Urinary bladder (tissue), 4 donors: ENCODE data around the gene PPP3R2. TPM values are rescaled to one million over a fixed set of nuclear protein-coding genes. Genes with fewer than 3 reads are reported as not detected.

Experiments
- DNase-seq: peaks from one replicate; pipeline ENCODE4 v3.0.0-alpha.2; 2015; ENCODE audit errors: extremely low spot score
- H3K27ac ChIP-seq: one replicate; pipeline ENCODE4 v1.5.1; 2013; ENCODE audit warnings: low read depth, mild to moderate bottlenecking, moderate library complexity
- H3K36me3 ChIP-seq: one replicate; pipeline ENCODE4 v1.6.1; 2013; ENCODE audit warnings: mild to moderate bottlenecking, moderate library complexity; ENCODE audit not compliant: insufficient read depth
- H3K4me1 ChIP-seq: one replicate; pipeline ENCODE4 v1.6.1; 2013; ENCODE audit warnings: mild to moderate bottlenecking, moderate library complexity; ENCODE audit not compliant: insufficient read depth
- H3K4me3 ChIP-seq: one replicate; pipeline ENCODE4 v1.5.1; 2013; ENCODE audit warnings: low read depth, low read length
- WGBS: extraction: QIAGEN DNeasy Blood & Tissue Kit; methylation state at CpG from one replicate; pipeline ENCODE4 v1.1.7; 2013; 5-methylcytosine and 5-hydroxymethylcytosine counted together
- polyA plus RNA-seq: library from polyadenylated mRNA; stranded (reverse); fragments of 200-250 nt; gene quantifications from one replicate; pipeline ENCODE4 v1.2.3, GENCODE V29; 2013
- total RNA-seq: library from RNA; depleted of rRNA; stranded (reverse); fragments of >200 nt; gene quantifications from one replicate; pipeline ENCODE4 v1.2.3, GENCODE V29; 2014
- donor health status: healthy with polysubstance abuse.
- donor health status: healthy.

PPP3R2 gene
- 0.21 TPM for total RNA-seq
- not detected for polyA plus RNA-seq

GRCh38 chr9:101594796-101595195 lies at the start of gene PPP3R2:
PPP3R2 (minus strand) TSS chr9:101594969; CDS start chr9:101594921, 48 bp downstream.
- no peak within 1 kb of the TSS for H3K4me3 ChIP-seq
- WGBS: 92% methylated on average over 19 of the region's 19 CpGs
- no peak for DNase-seq
- H3K4me1 ChIP-seq: no peaks in the 10 kb centered on the region
- no peaks in the 10 kb centered on the region for H3K36me3 ChIP-seq
- H3K27ac ChIP-seq: no peak within 1 kb of the TSS

- no peaks in the 10 kb centered on the region for H3K4me1 ChIP-seq
- 66% methylated on average over 2 of the region's 2 CpGs for WGBS
- H3K27ac ChIP-seq: no peak overlapping the region
- no peak overlapping the region for H3K4me3 ChIP-seq
- DNase-seq: no peak
- H3K36me3 ChIP-seq: no peaks in the 10 kb centered on the region
These were observed 45.3 kb upstream of the PPP3R2 start for GRCh38 chr9:101639785-101640665.

GRCh38 chr9:101639311-101639710 lies 44.5 kb upstream of the PPP3R2 start:
- H3K4me1 ChIP-seq: no peaks in the 10 kb centered on the region
- no peak overlapping the region for H3K27ac ChIP-seq
- no peaks in the 10 kb centered on the region for H3K36me3 ChIP-seq
- no peak for DNase-seq
- 34% methylated on average over 1 of the region's 1 CpG for WGBS
- no peak overlapping the region for H3K4me3 ChIP-seq

GRCh38 chr9:101636247-101636646 lies 41.5 kb upstream of the PPP3R2 start:
- DNase-seq: no peak
- 43% methylated on average over 3 of the region's 3 CpGs for WGBS
- H3K4me1 ChIP-seq: no peaks in the 10 kb centered on the region
- no peak overlapping the region for H3K4me3 ChIP-seq
- no peak overlapping the region for H3K27ac ChIP-seq
- no peaks in the 10 kb centered on the region for H3K36me3 ChIP-seq

- WGBS: 85% methylated on average over 1 of the region's 1 CpG
- H3K4me3 ChIP-seq: no peak overlapping the region
- H3K36me3 ChIP-seq: no peaks in the 10 kb centered on the region
- DNase-seq: no peak
- H3K4me1 ChIP-seq: no peaks in the 10 kb centered on the region
- H3K27ac ChIP-seq: no peak overlapping the region
These were observed 40.7 kb upstream of the PPP3R2 start for GRCh38 chr9:101635473-101635872.

GRCh38 chr9:101634741-101635409 lies 40.1 kb upstream of the PPP3R2 start:
- Histone ChIP-seq H3K4me3 (no peak overlapping the region), H3K27ac (no peak overlapping the region), H3K36me3 (no peaks in the 10 kb centered on the region), H3K4me1 (no peaks in the 10 kb centered on the region)
- DNase-seq: no peak
- WGBS: 64% methylated on average over 4 of the region's 4 CpGs

GRCh38 chr9:101632611-101633010 lies 37.8 kb upstream of the PPP3R2 start:
- Histone ChIP-seq H3K27ac (no peak overlapping the region), H3K4me1 (no peaks in the 10 kb centered on the region), H3K36me3 (no peaks in the 10 kb centered on the region), H3K4me3 (no peak overlapping the region)
- 81% methylated on average over 1 of the region's 1 CpG for WGBS
- no peak for DNase-seq

- H3K4me1 ChIP-seq: no peaks in the 10 kb centered on the region
- DNase-seq: no peak
- 37% methylated on average over 2 of the region's 2 CpGs for WGBS
- H3K27ac ChIP-seq: no peak overlapping the region
- H3K36me3 ChIP-seq: no peaks in the 10 kb centered on the region
- no peak overlapping the region for H3K4me3 ChIP-seq
These were observed 37.1 kb upstream of the PPP3R2 start for GRCh38 chr9:101631892-101632291.

- DNase-seq: no peak
- no peaks in the 10 kb centered on the region for H3K36me3 ChIP-seq
- no peak overlapping the region for H3K4me3 ChIP-seq
- WGBS: 73% methylated on average over 5 of the region's 5 CpGs
- no peaks in the 10 kb centered on the region for H3K4me1 ChIP-seq
- H3K27ac ChIP-seq: no peak overlapping the region
These were observed 34.9 kb upstream of the PPP3R2 start for GRCh38 chr9:101629636-101630035.

- H3K4me3 ChIP-seq: no peak overlapping the region
- H3K4me1 ChIP-seq: no peaks in the 10 kb centered on the region
- WGBS: 55% methylated on average over 4 of the region's 4 CpGs
- DNase-seq: no peak
- H3K27ac ChIP-seq: no peak overlapping the region
- H3K36me3 ChIP-seq: no peaks in the 10 kb centered on the region
These were observed 33.4 kb upstream of the PPP3R2 start for GRCh38 chr9:101628173-101628572.

- no peak overlapping the region for H3K27ac ChIP-seq
- H3K4me1 ChIP-seq: no peaks in the 10 kb centered on the region
- no peak for DNase-seq
- WGBS: 77% methylated on average over 1 of the region's 1 CpG
- no peaks in the 10 kb centered on the region for H3K36me3 ChIP-seq
- no peak overlapping the region for H3K4me3 ChIP-seq
These were observed 31.5 kb upstream of the PPP3R2 start for GRCh38 chr9:101626295-101626694.

GRCh38 chr9:101625876-101626275 lies 31.1 kb upstream of the PPP3R2 start:
- 86% methylated on average over 2 of the region's 2 CpGs for WGBS
- H3K4me1 ChIP-seq: no peaks in the 10 kb centered on the region
- H3K27ac ChIP-seq: no peak overlapping the region
- DNase-seq: no peak
- no peak overlapping the region for H3K4me3 ChIP-seq
- H3K36me3 ChIP-seq: no peaks in the 10 kb centered on the region

GRCh38 chr9:101620452-101620851 lies 25.7 kb upstream of the PPP3R2 start:
- WGBS: 91% methylated on average over 1 of the region's 1 CpG
- no peaks in the 10 kb centered on the region for H3K36me3 ChIP-seq
- no peak overlapping the region for H3K27ac ChIP-seq
- no peak for DNase-seq
- no peaks in the 10 kb centered on the region for H3K4me1 ChIP-seq
- H3K4me3 ChIP-seq: no peak overlapping the region

GRCh38 chr9:101618698-101619097 lies 23.9 kb upstream of the PPP3R2 start:
- DNase-seq: no peak
- no peak overlapping the region for H3K27ac ChIP-seq
- no peak overlapping the region for H3K4me3 ChIP-seq
- no peaks in the 10 kb centered on the region for H3K36me3 ChIP-seq
- H3K4me1 ChIP-seq: no peaks in the 10 kb centered on the region
